ENCODE data around the gene SNORC. TPM values are rescaled to one million over a fixed set of nuclear protein-coding genes. Genes with fewer than 3 reads are reported as not detected.
A peak's percentile ranks its signal among the peaks of the same experiment; 100 is the strongest.

SNORC gene
- total and polyA plus RNA-seq, 2 of the 13 experiments (the other 11 are each of a cell fraction or from before 2014, with no cell fraction given), result 59.1 to 86.1 TPM

GRCh38 chr2:232871835-232872736, 2.0 kb downstream of the SNORC start (continued):
- TF ChIP-seq RBAK (CRISPR knock-in tag; IDR thresholded peaks at IDR 0.05), result no peak
- no peak; the same call in 1 of the 2 replicates for TF ChIP-seq MIER3 (CRISPR knock-in tag; IDR thresholded peaks at IDR 0.05; ENCODE audit: borderline replicate concordance)
- no peak for TF ChIP-seq ZNF101 (CRISPR knock-in tag; IDR thresholded peaks at IDR 0.05; ENCODE audit: borderline replicate concordance, low read depth)
- no peak for TF ChIP-seq ZNF160 (CRISPR knock-in tag; IDR thresholded peaks at IDR 0.05)
- no peak; the same call in 1 of the 2 replicates for TF ChIP-seq ZFYVE20 (CRISPR knock-in tag; IDR thresholded peaks at IDR 0.05; ENCODE audit: borderline replicate concordance, low read depth)
- peak; percentile 55 for TF ChIP-seq PITX1 (CRISPR knock-in tag; IDR thresholded peaks at IDR 0.05)
- TF ChIP-seq SRSF9 (IDR thresholded peaks at IDR 0.05; ENCODE audit: borderline replicate concordance, insufficient read depth, low read depth, low read length, poor library complexity, severe bottlenecking), result no peak
- TF ChIP-seq ZFP90 (CRISPR knock-in tag; IDR thresholded peaks at IDR 0.05; ENCODE audit: borderline replicate concordance), result no peak
- no peak for TF ChIP-seq PRDM4 (CRISPR knock-in tag; IDR thresholded peaks at IDR 0.05; ENCODE audit: borderline replicate concordance)
- TF ChIP-seq RAD51 (IDR thresholded peaks at IDR 0.05; ENCODE audit: borderline replicate concordance), result no peak
- TF ChIP-seq GLI4 (CRISPR knock-in tag; IDR thresholded peaks at IDR 0.05; ENCODE audit: borderline replicate concordance), result no peak
- 0 out of 2 replicates have a peak, but pooled peaks have one; percentile 39 for TF ChIP-seq ZNF142 (CRISPR knock-in tag; IDR thresholded peaks at IDR 0.05)
- no peak for TF ChIP-seq ZFP62 (CRISPR knock-in tag; IDR thresholded peaks at IDR 0.05)
- peak; percentile 94 for TF ChIP-seq GATAD2A (CRISPR knock-in tag; IDR thresholded peaks at IDR 0.05)
- TF ChIP-seq PATZ1 (CRISPR knock-in tag; IDR thresholded peaks at IDR 0.05), result peak; percentile 96
- 0 out of 2 replicates have a peak, but pooled peaks have one; percentile 25 for TF ChIP-seq MAZ (IDR thresholded peaks at IDR 0.05; ENCODE audit: borderline replicate concordance, low read depth, low read length)
- peak; percentile 53; the same call in 1 of the 2 replicates for TF ChIP-seq MAZ (CRISPR knock-in tag; IDR thresholded peaks at IDR 0.05; ENCODE audit: low read depth)
- 0 out of 2 replicates have a peak, but pooled peaks have one; percentile 40 for TF ChIP-seq ZSCAN20 (CRISPR knock-in tag; IDR thresholded peaks at IDR 0.05; ENCODE audit: borderline replicate concordance)
